IPS-20b (cell line): ENCODE data around the gene FAM20C.

Experiments
- H3K27ac ChIP-seq: one replicate; pipeline ENCODE4 v1.5.1; 2013; ENCODE audit warnings: low read length
- H3K27me3 ChIP-seq: 2 replicates; pipeline ENCODE4 v1.6.1; 2013; ENCODE audit warnings: mild to moderate bottlenecking, low read length, inconsistent platforms; ENCODE audit not compliant: insufficient read depth
- H3K36me3 ChIP-seq: 2 replicates; pipeline ENCODE4 v1.6.1; 2013; ENCODE audit warnings: low read depth, mild to moderate bottlenecking, inconsistent platforms, low read length, moderate library complexity; ENCODE audit not compliant: insufficient read depth
- H3K4me1 ChIP-seq: 2 replicates; pipeline ENCODE4 v1.6.1; 2013; ENCODE audit warnings: mild to moderate bottlenecking, control low read depth, inconsistent platforms, low read length, moderate library complexity; ENCODE audit not compliant: insufficient read depth
- H3K4me3 ChIP-seq: 2 replicates; pipeline ENCODE4 v1.5.1; 2013; ENCODE audit warnings: mild to moderate bottlenecking, low read length, inconsistent platforms
- H3K9ac ChIP-seq: 2 replicates; pipeline ENCODE4 v1.6.1; 2013; ENCODE audit warnings: low read depth, mild to moderate bottlenecking, inconsistent platforms, low read length, moderate library complexity
- H3K9me3 ChIP-seq: 2 replicates; pipeline ENCODE4 v1.6.1; 2013; ENCODE audit warnings: mild to moderate bottlenecking, low read depth, low read length, inconsistent platforms; ENCODE audit not compliant: insufficient read depth

FAM20C gene

DNA sequence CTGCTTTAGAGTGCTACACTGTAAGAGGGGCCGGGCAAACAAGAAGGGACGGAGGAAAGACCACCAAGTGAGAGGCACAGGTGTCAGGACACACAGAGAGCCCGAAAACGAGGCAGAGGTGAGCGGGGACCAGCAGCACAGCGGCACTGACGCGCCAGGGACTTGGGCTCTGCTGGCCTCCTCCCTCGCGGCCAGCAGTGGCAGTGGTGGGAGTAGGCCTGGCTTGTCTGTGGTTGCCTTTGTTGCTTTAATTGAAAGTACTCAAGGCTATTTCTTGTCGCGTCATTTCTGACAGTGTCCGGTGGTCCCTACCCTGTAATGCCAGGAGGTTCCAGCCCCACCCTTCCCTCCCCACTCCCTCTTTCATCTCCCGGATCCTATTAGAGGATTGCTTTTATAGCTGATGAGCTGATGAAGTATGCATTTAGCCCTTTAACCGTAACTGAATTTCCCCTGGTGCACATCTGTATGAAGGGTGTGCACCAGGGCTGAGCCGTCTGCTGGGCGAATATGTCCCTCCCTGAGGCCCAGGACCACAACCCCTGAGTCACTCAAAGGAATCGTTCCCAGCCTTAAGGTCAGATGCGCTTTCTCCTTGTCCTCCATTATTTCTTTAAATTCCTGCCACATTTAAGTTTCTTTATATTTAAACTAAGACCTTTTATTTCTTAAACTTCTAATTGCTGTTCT is 39.5 kb upstream of the FAM20C start:
- H3K27me3 ChIP-seq, result no peaks in the 10 kb centered on the region
- H3K4me1 ChIP-seq, result peaks cover 9% of the 10 kb centered on the region; the same call in 1 of the 2 replicates
- no peak overlapping the region for H3K9ac ChIP-seq
- no peaks in the 10 kb centered on the region; the same call in 1 of the 2 replicates for H3K36me3 ChIP-seq
- H3K9me3 ChIP-seq, result no peaks in the 10 kb centered on the region
- no peak overlapping the region for H3K27ac ChIP-seq
- H3K4me3 ChIP-seq, result no peak overlapping the region

GRCh38 chr7:153604-154003 is 38.8 kb upstream of the FAM20C start:
- H3K27ac ChIP-seq, result no peak overlapping the region
- H3K9me3 ChIP-seq, result no peaks in the 10 kb centered on the region
- H3K4me3 ChIP-seq, result no peak overlapping the region
- H3K36me3 ChIP-seq, result no peaks in the 10 kb centered on the region
- no peak overlapping the region for H3K9ac ChIP-seq
- H3K27me3 ChIP-seq, result no peaks in the 10 kb centered on the region
- peaks cover 9% of the 10 kb centered on the region; the same call in 1 of the 2 replicates for H3K4me1 ChIP-seq

GRCh38 chr7:154096-154799 is 38.1 kb upstream of the FAM20C start:
- H3K27me3 ChIP-seq, result no peaks in the 10 kb centered on the region

GRCh38 chr7:155469-155900 is 36.9 kb upstream of the FAM20C start:
- Histone ChIP-seq H3K36me3 (no peaks in the 10 kb centered on the region), H3K9me3 (no peaks in the 10 kb centered on the region), H3K27me3 (no peaks in the 10 kb centered on the region), H3K27ac (no peak overlapping the region), H3K4me3 (no peak overlapping the region), H3K4me1 (no peaks in the 10 kb centered on the region; the same call in 1 of the 2 replicates), H3K9ac (no peak overlapping the region)

More at GRCh38 chr7:154096-154799, 38.1 kb upstream of the FAM20C start:
- H3K4me1 ChIP-seq, result peaks cover 9% of the 10 kb centered on the region; the same call in 1 of the 2 replicates
- H3K36me3 ChIP-seq, result no peaks in the 10 kb centered on the region
- H3K9me3 ChIP-seq, result no peaks in the 10 kb centered on the region
- H3K4me3 ChIP-seq, result no peak overlapping the region
- no peak overlapping the region for H3K27ac ChIP-seq
- no peak overlapping the region for H3K9ac ChIP-seq

DNA sequence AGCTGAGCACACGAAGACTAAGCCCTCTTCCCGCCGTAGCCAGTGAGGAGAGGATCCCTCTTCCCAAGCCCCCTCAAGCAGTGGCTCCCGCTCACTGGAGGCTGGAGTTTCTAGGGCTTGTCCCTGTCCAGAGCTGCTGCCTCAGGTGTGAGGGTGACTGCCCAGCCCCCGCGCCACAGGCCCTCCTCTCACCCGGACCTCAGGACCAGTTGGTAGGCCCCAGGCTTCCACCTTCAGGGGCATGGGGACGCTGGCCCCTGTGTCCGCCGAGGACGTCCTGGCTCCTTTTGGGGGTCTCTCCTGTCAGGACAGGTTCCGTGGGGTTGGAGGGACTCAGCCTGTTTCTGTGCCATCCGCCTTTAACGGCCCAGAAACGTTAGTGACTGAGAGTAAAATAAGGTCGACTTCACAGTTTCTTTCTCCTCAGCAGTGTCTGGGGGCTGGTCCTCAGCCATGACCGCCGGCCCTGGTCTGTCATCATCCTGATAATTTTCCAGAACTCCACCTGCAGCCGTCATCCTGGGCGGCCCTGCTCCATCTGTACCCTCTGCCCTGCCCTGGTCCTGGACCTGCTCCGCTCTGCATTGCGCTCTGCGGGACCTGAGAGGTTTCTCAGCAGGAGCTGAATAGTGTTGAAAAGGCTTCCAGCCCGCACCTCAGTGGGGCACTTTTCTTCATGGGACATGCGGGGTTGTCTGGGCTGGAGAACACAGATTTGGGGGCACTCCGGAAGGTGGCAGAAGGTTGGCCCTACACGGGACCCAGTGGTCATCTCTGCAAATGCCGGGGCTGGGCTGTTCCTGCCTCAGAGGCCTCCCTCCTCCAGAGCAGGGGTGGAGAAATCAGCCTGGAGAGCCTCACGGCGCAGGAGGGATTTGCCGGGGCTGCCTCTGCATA is 36.0 kb upstream of the FAM20C start:
- H3K27me3 ChIP-seq, result no peaks in the 10 kb centered on the region
- H3K4me1 ChIP-seq, result no peaks in the 10 kb centered on the region
- H3K36me3 ChIP-seq, result no peaks in the 10 kb centered on the region
- no peak overlapping the region for H3K9ac ChIP-seq
- no peaks in the 10 kb centered on the region for H3K9me3 ChIP-seq
- no peak overlapping the region for H3K4me3 ChIP-seq
- H3K27ac ChIP-seq, result no peak overlapping the region

DNA sequence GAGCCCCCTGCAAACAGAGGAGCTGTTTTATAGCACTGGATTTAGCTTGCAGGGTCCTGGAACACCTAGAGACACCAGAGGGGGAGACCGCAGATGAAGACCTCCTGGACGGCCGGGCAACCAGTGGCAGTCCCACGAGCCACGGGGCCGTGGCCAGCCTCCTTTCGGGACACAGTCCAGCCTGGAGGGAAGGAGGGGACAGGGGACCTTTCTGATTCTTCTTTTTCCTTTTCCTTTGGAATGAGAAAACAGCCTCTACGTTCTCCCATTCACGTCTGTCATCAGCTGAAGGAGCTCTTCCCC is 35.4 kb upstream of the FAM20C start:
- Histone ChIP-seq H3K9ac (no peak overlapping the region), H3K36me3 (no peaks in the 10 kb centered on the region), H3K27me3 (no peaks in the 10 kb centered on the region), H3K4me3 (no peak overlapping the region), H3K4me1 (no peaks in the 10 kb centered on the region), H3K27ac (no peak overlapping the region), H3K9me3 (no peaks in the 10 kb centered on the region)

DNA sequence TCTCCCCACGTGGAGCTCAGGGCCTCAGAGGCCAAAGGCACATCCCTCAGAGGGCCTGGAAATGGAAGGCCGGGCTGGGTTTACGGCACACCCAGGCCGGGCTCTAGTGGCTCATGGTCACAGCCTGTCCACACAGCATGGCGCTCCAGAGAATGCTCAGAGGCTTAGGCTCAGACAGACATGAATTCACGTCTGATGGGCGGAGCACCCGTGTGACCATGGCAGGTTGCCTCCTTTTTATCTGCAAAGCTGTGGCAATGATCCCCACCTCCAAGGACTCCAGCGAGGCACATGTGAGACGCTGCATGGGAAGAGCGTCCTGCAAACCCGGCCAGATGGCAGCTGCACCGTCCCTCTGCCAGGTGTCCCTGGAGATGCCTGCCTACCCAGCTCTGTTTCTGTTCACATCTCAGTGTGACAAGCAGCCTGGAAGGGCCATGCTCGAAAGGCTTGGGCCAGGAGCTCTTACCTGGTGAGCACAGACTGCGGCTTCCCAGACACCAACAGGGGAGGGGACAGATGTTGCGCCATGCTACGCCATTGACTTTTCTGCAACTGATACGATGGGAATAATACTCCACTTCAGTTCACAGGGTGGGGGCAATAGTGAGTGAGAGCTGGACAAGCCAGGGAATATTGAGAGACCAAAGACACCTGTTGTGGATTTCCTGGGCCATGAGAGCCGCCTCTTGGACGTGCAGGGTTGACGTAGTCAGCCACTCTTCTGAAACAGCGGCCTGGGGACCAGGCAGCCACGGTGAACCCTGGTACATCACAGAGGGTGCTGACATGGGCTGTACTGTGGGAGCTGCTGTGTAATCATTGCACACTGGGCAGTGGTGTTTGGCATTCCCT is 34.4 kb upstream of the FAM20C start:
- Histone ChIP-seq H3K27me3 (no peaks in the 10 kb centered on the region), H3K9me3 (no peaks in the 10 kb centered on the region), H3K4me3 (no peak overlapping the region), H3K36me3 (no peaks in the 10 kb centered on the region), H3K4me1 (no peaks in the 10 kb centered on the region), H3K27ac (no peak overlapping the region), H3K9ac (no peak overlapping the region)

GRCh38 chr7:158771-159170 is 33.6 kb upstream of the FAM20C start:
- H3K9me3 ChIP-seq, result no peaks in the 10 kb centered on the region
- no peaks in the 10 kb centered on the region for H3K36me3 ChIP-seq
- no peak overlapping the region for H3K4me3 ChIP-seq
- H3K9ac ChIP-seq, result no peak overlapping the region
- H3K4me1 ChIP-seq, result no peaks in the 10 kb centered on the region
- no peak overlapping the region for H3K27ac ChIP-seq
- H3K27me3 ChIP-seq, result no peaks in the 10 kb centered on the region

DNA sequence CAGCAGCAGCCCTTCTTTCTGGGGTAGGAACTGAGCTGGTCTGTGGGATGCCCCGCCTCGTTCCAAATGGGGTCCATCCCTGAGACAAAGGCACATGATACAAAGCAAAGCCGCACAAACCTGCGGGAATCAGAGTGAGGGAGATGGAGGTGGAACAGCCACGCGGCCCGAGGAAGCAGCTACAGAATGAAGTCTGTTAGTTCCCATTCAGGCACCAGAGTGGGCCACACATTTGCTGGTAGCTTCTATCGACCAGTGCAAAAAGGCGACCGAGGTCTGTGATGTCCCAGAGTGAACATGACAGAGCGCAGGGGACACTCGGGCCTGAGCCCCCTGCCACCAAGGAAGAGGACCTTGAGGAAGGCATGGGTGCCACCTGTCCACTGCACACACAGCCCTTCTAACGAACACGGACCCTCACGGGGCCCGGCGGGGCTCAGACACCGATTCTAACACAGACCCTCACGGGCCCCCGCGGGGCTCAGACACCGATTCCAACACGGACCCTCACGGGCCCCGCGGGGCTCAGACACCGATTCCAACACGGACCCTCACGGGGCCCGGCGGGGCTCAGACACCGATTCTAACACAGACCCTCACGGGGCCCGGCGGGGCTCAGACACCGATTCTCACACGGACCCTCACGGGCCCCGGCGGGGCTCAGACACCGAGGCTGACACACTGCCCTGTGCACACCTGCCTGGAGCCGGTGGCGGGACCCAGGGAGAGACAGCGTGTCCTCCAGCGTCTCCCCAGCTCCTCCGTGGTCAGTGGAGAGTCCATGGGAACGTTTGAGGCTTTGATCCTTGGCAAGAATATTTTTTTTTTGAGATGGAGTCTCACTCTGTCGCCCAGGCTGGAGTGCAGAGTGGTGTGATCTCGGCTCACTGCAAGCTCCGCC is 32.8 kb upstream of the FAM20C start:
- H3K9ac ChIP-seq, result no peak overlapping the region
- no peaks in the 10 kb centered on the region for H3K4me1 ChIP-seq
- H3K4me3 ChIP-seq, result no peak overlapping the region
- no peak overlapping the region for H3K27ac ChIP-seq
- H3K27me3 ChIP-seq, result no peaks in the 10 kb centered on the region
- H3K9me3 ChIP-seq, result no peaks in the 10 kb centered on the region
- H3K36me3 ChIP-seq, result no peaks in the 10 kb centered on the region

DNA sequence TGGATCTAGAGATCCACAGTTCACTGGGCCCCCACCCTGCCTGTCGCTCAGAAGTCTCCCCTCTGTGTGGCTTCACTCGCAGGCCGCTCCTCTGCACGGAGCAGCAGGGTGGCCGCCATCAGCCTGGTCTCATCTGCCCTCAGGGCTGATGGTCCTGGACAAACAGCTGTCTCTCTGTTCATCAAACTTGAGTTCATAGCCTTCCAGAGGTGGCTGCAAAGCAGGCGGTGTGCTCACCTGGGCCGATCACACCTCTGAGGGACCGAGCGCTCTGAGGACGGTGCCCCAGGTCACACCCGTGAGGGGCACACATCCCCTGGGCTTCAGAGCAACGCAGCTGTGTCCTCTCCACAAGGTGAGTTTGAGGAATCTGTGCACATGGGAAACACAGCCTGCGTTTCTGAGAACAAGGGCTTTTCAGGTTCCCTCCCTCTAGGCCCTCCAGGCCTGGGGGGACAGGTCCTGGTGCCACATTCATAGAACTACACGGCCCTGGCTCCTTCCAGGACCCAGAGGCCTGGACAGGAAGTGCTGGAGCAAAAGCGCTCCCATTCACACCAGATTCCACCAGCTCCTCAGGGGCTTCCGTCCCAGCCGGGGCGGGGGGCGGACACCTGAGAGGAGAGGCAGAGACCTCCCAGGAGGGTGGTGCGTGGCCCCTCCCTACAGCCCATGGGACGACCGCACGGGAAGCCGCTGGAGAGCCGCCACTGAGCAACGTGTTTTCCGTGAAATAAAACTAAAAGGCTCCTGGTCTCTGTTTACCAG is 31.2 kb upstream of the FAM20C start:
- Histone ChIP-seq H3K9ac (no peak overlapping the region), H3K4me1 (no peaks in the 10 kb centered on the region), H3K36me3 (no peaks in the 10 kb centered on the region), H3K9me3 (no peaks in the 10 kb centered on the region), H3K27ac (no peak overlapping the region), H3K4me3 (no peak overlapping the region), H3K27me3 (no peaks in the 10 kb centered on the region)
